ENCODE measurements around the gene ARL5B.

ARL5B gene

DNA sequence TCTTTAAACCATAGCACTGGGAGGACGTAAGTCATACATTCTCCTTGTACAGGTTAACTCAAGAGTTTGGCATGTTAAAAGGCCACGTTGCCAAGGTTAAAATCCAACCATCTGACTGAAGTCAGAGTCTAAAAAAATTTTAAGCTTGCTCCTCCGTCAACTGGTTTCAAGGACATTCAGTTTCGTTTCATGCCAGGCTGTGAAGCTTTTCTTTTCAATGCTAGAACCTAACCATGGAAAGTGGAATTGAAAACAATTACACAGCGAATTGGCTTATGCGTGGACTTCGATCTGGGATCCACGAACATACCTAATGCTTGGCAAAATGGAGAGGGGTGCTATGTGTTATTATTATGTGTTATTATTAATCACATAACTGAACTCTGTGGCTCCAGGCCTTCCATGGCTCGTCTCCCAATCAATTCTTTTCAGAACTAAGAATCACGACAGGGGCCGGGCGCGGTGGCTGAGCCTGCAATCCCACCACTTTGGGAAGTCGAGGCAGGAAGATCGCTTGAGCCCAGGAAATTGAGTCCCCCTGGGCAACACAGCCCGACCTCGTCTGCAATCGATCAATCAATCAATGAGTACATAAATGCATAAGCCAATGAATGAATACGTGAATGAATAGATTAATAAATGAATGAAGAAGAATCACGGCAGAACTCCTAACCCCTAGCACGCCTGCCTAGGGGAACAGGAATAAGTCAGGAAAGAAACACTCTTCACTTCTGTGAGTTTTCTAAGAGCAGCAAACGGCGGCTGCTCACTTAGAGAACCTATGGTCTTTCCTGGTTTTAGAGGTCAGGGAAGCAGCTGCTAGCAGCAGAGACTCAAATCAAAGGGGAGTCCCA is 733 bp upstream of the ARL5B start:
- Histone ChIP-seq H3K9ac (ENCODE audit: low read length) (peak overlapping the region; percentile 87), H3K9me3 (ENCODE audit: control insufficient read depth, insufficient read depth, low read depth, low read length) (no peaks in the 10 kb centered on the region), H3K4me1 (ENCODE audit: control insufficient read depth, insufficient read depth, low read length) (peaks cover 11% of the 10 kb centered on the region), H3K4me3 (ENCODE audit: low read depth, low read length) (peak overlapping the region; percentile 91), H3K36me3 (ENCODE audit: control insufficient read depth, insufficient read depth, low read length) (no peaks in the 10 kb centered on the region; the same call in 1 of the 2 replicates), H3K27me3 (ENCODE audit: control insufficient read depth, insufficient read depth, low read length) (no peaks in the 10 kb centered on the region), H3K27ac (ENCODE audit: low read depth, low read length) (peak overlapping the region; percentile 78)

DNA sequence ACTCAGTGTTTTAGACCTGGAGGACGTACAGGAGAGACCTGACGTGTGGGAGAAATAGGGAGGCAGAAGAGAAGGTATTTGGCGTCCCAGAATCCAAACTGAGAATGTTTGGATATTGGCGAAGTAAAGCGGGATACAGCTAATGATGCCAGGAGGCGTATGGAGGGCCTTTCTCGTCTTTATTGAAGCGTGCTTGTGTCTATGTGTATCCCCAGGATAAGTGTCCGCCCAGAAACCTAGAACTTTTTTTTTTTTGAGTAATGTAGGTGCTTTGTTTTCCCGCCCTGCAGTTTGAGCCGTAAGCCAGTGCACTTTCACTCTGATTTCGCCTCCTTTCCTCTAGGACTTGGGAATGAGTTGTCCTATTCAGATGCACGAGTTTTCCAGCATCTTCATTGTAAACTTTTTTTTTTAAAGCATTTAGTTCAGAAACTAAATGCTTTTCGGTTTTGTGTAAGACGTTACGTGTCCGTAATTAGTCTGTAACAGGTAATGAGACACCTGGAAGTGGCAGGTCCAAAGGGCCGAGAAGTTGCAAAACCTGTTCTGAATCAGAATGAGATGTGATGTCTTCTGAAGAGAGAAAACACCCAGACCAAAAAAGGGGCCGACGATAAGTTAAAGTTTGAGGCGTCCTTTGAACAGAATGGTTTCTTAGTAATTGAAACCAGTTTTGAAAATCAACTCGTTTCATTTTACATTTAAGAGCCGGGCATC is 746 bp downstream of the ARL5B start:
- Histone ChIP-seq H3K9me3 (ENCODE audit: control insufficient read depth, insufficient read depth, low read depth, low read length) (no peaks in the 10 kb centered on the region), H3K27ac (ENCODE audit: low read depth, low read length) (peak overlapping the region; percentile 92), H3K4me1 (ENCODE audit: control insufficient read depth, insufficient read depth, low read length) (peaks cover 11% of the 10 kb centered on the region), H3K4me3 (ENCODE audit: low read depth, low read length) (peak overlapping the region; percentile 91), H3K9ac (ENCODE audit: low read length) (peak overlapping the region; percentile 94), H3K27me3 (ENCODE audit: control insufficient read depth, insufficient read depth, low read length) (no peaks in the 10 kb centered on the region), H3K36me3 (ENCODE audit: control insufficient read depth, insufficient read depth, low read length) (no peaks in the 10 kb centered on the region; the same call in 1 of the 2 replicates)

DNA sequence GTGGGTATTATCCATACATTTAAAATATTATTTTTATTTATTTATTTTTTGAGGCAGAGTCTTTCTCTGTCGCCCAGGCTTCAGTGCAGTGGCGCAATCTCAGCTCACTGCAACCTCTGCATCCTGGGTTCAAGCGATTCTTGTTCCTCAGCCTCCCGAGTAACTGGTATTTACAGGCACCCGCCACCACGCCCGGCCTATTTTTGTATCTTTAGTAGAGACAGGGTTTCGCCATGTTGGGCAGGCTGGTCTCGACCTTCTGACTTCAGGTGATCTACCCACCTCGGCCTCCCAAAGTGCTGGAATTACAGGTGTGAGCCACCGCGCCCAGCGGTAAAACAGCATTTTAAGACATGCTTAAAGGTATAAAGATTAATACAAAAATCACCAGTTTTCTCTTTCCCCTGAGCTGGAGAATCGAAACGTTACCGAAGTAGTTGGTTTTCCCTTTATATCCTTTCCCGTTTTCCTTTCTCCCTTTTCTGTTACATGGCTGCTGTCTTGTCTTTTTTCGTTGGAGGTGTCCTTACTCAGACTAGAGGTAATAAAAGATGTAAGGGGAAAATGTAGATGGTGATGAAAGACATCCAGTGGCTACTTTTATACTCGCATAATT is 1.7 kb downstream of the ARL5B start:
- Histone ChIP-seq H3K9ac (ENCODE audit: low read length) (no peak overlapping the region), H3K4me3 (ENCODE audit: low read depth, low read length) (peak overlapping the region; percentile 91), H3K9me3 (ENCODE audit: control insufficient read depth, insufficient read depth, low read depth, low read length) (no peaks in the 10 kb centered on the region), H3K36me3 (ENCODE audit: control insufficient read depth, insufficient read depth, low read length) (no peaks in the 10 kb centered on the region; the same call in 1 of the 2 replicates), H3K27ac (ENCODE audit: low read depth, low read length) (no peak overlapping the region), H3K4me1 (ENCODE audit: control insufficient read depth, insufficient read depth, low read length) (peaks cover 21% of the 10 kb centered on the region), H3K27me3 (ENCODE audit: control insufficient read depth, insufficient read depth, low read length) (no peaks in the 10 kb centered on the region)

DNA sequence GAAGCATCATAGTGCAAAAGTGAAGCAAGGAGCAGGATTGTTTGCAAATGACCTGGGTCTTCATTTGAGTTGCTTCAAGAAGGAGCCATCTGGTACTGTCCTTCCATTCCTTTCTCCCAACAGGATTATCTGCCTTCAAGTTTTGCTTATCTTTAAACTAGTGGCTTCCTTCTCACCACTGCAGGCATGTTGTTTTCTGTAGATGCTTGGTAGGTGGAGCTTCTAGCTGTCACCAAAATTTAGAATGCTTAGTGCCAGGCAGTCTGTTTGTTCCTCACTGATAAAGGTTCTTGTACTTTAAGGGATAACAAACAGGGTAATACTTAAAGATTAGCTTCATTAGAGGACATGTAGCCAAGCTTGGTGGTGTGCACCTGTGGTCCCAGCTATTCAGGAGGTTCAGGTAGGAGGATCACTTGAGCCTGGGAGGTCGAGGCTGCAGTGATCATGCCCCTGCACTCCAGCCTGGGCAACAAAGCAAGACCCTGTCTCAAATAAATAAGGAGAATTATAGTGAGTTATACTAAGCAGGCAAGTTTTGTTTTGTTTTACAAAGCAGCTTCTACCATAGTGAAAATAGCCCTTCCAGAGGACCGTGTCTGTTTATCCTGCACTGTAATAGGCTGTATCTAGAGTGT is 5.7 kb downstream of the ARL5B start:
- Histone ChIP-seq H3K9ac (ENCODE audit: low read length) (no peak overlapping the region), H3K4me1 (ENCODE audit: control insufficient read depth, insufficient read depth, low read length) (peaks cover 41% of the 10 kb centered on the region), H3K36me3 (ENCODE audit: control insufficient read depth, insufficient read depth, low read length) (peaks cover 15% of the 10 kb centered on the region), H3K4me3 (ENCODE audit: low read depth, low read length) (no peak overlapping the region), H3K9me3 (ENCODE audit: control insufficient read depth, insufficient read depth, low read depth, low read length) (no peaks in the 10 kb centered on the region), H3K27ac (ENCODE audit: low read depth, low read length) (no peak overlapping the region), H3K27me3 (ENCODE audit: control insufficient read depth, insufficient read depth, low read length) (no peaks in the 10 kb centered on the region)

DNA sequence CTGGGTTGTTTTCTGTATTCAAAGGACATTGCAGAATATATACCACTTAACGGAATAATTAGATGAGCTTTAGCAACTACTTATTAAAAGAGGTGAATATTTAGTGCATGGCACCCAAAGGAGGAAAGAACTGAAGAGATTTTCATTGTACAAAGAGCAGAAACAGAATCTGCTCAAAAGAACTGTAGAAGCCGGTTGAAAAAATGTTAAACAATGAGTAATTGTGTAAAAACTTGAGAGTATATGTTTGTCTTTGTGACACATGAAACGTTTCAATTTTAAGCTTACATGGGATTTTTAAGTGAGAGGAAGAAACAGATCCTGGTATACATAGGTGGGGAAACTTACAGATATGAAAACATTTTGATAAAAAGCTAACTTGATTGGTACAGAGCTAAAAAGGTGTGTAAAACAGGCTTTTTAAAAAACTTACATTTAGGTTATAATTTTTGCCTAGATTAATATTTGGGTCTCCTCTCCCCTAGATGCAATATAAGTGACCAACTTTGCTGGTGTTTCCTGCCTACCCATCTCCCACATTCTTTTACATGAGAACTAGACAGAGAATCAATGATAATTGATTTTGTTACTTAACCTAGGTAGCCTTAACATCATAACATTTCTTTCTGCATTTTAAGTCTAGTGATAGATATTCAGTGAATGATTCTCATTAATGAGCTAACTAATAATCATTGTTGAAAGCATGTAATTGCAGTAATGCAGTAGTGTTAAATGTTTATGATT is 6.8 kb downstream of the ARL5B start:
- H3K27ac ChIP-seq (ENCODE audit: low read depth, low read length), result peak overlapping the region; percentile 82; the same call in 1 of the 2 replicates
- no peak overlapping the region for H3K9ac ChIP-seq (ENCODE audit: low read length)

DNA sequence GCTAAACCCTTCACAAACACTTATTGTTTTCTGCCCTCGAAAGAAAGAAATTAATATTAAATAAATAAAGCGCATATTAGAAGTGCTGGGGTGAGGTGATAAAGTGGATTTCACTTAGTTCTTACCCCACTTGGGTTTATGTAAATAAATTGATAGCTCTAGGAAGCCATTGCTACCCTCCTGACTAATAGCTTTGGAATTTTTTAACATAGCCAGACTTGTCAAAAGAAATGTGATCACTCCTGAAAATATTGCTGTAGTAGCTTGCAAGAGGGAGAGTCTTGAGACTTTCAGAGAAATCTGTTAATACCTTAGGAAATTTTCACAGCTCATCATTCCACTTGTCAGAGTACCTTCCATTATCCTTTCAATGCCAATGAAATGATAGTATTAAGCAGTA is 7.6 kb downstream of the ARL5B start:
- H3K9ac ChIP-seq (ENCODE audit: low read length), result peak overlapping the region; percentile 49
- peak overlapping the region; percentile 82 for H3K27ac ChIP-seq (ENCODE audit: low read depth, low read length)
- H3K9me3 ChIP-seq (ENCODE audit: control insufficient read depth, insufficient read depth, low read depth, low read length), result no peaks in the 10 kb centered on the region
- H3K36me3 ChIP-seq (ENCODE audit: control insufficient read depth, insufficient read depth, low read length), result peaks cover 32% of the 10 kb centered on the region
- peak overlapping the region; percentile 46 for H3K4me3 ChIP-seq (ENCODE audit: low read depth, low read length)
- H3K4me1 ChIP-seq (ENCODE audit: control insufficient read depth, insufficient read depth, low read length), result peaks cover 37% of the 10 kb centered on the region
- no peaks in the 10 kb centered on the region for H3K27me3 ChIP-seq (ENCODE audit: control insufficient read depth, insufficient read depth, low read length)

More for the DNA sequence above, 6.8 kb downstream of the ARL5B start:
- H3K4me3 ChIP-seq (ENCODE audit: low read depth, low read length), result peak overlapping the region; percentile 46; the same call in 1 of the 2 replicates
- H3K27me3 ChIP-seq (ENCODE audit: control insufficient read depth, insufficient read depth, low read length), result no peaks in the 10 kb centered on the region
- H3K36me3 ChIP-seq (ENCODE audit: control insufficient read depth, insufficient read depth, low read length), result peaks cover 24% of the 10 kb centered on the region
- no peaks in the 10 kb centered on the region for H3K9me3 ChIP-seq (ENCODE audit: control insufficient read depth, insufficient read depth, low read depth, low read length)
- peaks cover 41% of the 10 kb centered on the region for H3K4me1 ChIP-seq (ENCODE audit: control insufficient read depth, insufficient read depth, low read length)

DNA sequence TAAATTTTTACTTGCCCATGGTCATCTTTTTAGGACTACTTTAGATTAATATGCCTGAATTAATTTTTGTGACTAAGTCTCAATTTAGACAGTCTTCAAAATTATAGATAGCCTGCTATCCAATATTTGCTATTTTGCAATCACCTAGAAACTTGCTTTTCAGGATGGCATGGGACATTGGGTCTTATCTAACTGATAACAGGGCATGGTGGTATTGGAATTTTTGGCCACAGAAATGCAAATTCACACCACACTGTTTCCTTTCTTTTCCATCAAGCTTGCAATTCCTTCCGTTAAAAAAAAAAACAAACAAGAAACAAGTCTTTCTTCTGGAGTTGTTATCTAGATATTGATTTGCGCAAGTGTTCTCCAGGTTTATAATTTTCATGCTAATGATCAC is 8.8 kb downstream of the ARL5B start:
- H3K27me3 ChIP-seq (ENCODE audit: control insufficient read depth, insufficient read depth, low read length), result no peaks in the 10 kb centered on the region
- H3K36me3 ChIP-seq (ENCODE audit: control insufficient read depth, insufficient read depth, low read length), result peaks cover 41% of the 10 kb centered on the region
- peaks cover 36% of the 10 kb centered on the region for H3K4me1 ChIP-seq (ENCODE audit: control insufficient read depth, insufficient read depth, low read length)
- H3K9me3 ChIP-seq (ENCODE audit: control insufficient read depth, insufficient read depth, low read depth, low read length), result no peaks in the 10 kb centered on the region
- peak overlapping the region; percentile 66 for H3K27ac ChIP-seq (ENCODE audit: low read depth, low read length)
- H3K4me3 ChIP-seq (ENCODE audit: low read depth, low read length), result no peak overlapping the region
- no peak overlapping the region for H3K9ac ChIP-seq (ENCODE audit: low read length)

DNA sequence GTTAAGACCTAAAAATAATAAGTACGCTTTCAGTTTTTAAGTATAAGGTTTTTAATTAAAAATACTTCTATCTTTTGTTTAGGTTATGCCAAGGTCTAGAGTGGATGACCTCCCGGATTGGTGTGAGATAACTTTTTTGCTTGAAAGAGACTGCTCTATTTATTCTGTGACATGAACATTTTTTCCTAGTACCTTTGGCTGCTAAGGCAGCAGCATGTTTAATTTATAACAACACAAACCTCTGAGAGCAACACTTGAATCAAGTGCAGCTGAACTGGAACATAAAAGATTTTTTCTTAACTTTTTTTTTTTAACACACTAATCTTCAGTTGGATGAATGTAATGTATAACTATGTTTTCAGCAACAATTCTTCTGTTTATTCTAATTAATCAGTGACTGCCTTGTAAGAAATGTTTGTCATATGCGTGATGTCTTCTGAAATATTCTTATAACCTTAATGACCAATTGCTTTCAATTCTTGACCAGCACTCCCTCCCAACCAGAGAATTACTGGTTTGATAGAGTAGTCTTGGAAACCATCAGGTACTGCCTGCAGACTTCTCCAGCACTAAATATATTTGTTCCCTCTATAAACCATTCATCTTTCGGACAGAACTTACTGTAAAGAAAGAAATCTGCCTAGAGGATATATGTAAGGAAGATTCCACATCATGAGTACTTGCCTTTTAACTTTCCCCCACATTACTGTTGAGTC is 16.0 kb downstream of the ARL5B start:
- no peak overlapping the region for H3K27ac ChIP-seq (ENCODE audit: low read depth, low read length)
- no peak overlapping the region for H3K9ac ChIP-seq (ENCODE audit: low read length)
- H3K4me3 ChIP-seq (ENCODE audit: low read depth, low read length), result no peak overlapping the region
- no peaks in the 10 kb centered on the region for H3K9me3 ChIP-seq (ENCODE audit: control insufficient read depth, insufficient read depth, low read depth, low read length)
- H3K27me3 ChIP-seq (ENCODE audit: control insufficient read depth, insufficient read depth, low read length), result no peaks in the 10 kb centered on the region
- no peaks in the 10 kb centered on the region for H3K4me1 ChIP-seq (ENCODE audit: control insufficient read depth, insufficient read depth, low read length)
- peaks cover 64% of the 10 kb centered on the region for H3K36me3 ChIP-seq (ENCODE audit: control insufficient read depth, insufficient read depth, low read length)

DNA sequence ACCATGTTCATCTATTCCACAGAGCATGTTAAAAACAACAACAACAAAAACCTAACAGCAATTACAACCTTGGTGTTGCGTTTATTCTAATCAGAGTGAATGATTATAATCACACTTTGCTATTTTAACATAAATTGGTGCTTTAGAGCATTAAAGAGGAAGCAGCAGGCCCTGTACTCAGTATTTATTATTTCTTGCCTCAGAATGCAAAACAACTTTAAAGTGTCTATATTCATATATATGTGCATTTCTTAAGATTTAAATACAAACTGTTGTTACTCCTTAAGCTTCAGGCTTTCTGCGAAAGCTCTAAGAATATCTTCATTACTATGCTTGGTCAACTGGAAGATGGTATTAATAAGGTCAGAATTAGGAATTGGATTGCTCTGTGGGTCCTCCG is 21.5 kb downstream of the ARL5B start:
- Histone ChIP-seq H3K27me3 (ENCODE audit: control insufficient read depth, insufficient read depth, low read length) (no peaks in the 10 kb centered on the region), H3K9ac (ENCODE audit: low read length) (no peak overlapping the region), H3K36me3 (ENCODE audit: control insufficient read depth, insufficient read depth, low read length) (peaks cover 20% of the 10 kb centered on the region), H3K9me3 (ENCODE audit: control insufficient read depth, insufficient read depth, low read depth, low read length) (no peaks in the 10 kb centered on the region), H3K4me3 (ENCODE audit: low read depth, low read length) (no peak overlapping the region), H3K27ac (ENCODE audit: low read depth, low read length) (no peak overlapping the region), H3K4me1 (ENCODE audit: control insufficient read depth, insufficient read depth, low read length) (peaks cover 3% of the 10 kb centered on the region; the same call in 1 of the 2 replicates)

DNA sequence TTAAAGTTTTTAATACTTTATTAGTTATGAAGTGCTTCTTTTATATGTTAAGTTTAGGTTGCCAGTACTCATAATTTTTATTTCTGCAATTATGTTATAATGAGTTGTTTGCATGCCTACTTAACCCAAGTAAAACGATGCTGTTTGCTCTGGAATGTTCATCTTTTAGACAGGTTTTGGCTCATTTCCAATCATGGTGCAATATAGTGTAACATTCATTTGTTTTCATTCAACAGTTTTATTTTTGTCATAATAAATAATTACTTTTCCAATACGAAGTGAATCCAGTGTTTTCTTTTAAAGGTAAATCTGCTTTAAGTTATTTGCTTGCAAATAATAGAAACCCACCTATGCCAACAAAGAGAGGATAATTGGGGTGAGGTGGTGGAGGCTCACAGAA is 22.1 kb downstream of the ARL5B start:
- Histone ChIP-seq H3K9me3 (ENCODE audit: control insufficient read depth, insufficient read depth, low read depth, low read length) (no peaks in the 10 kb centered on the region), H3K36me3 (ENCODE audit: control insufficient read depth, insufficient read depth, low read length) (peaks cover 14% of the 10 kb centered on the region), H3K4me1 (ENCODE audit: control insufficient read depth, insufficient read depth, low read length) (peaks cover 3% of the 10 kb centered on the region; the same call in 1 of the 2 replicates), H3K4me3 (ENCODE audit: low read depth, low read length) (no peak overlapping the region), H3K9ac (ENCODE audit: low read length) (no peak overlapping the region), H3K27ac (ENCODE audit: low read depth, low read length) (no peak overlapping the region), H3K27me3 (ENCODE audit: control insufficient read depth, insufficient read depth, low read length) (no peaks in the 10 kb centered on the region)
